Mucosa of descending colon (tissue), 3 donors: Measurements from ENCODE around the gene PTRH1. TPM values are rescaled to one million over a fixed set of nuclear protein-coding genes. Genes with fewer than 3 reads are reported as not detected.

ENCODE experiments used
- ATAC-seq: fragments of 200-7000 bp; cut with Tn5 transposase; one replicate; pipeline ENCODE4 v1.9.1; 2020; ENCODE audit warnings: mild to moderate bottlenecking, moderate library complexity
- DNase-seq, 3 donors: peaks; one replicate each; pipeline ENCODE4 v3.0.0-alpha.2; 2020
- H3K36me3 ChIP-seq: fragments of 200-600 bp; one replicate; pipeline ENCODE4 v1.8.0; 2021; ENCODE audit warnings: low read depth, mild to moderate bottlenecking
- H3K4me1 ChIP-seq: fragments of 200-600 bp; one replicate; pipeline ENCODE4 v1.8.0; 2021; ENCODE audit warnings: low read depth, mild to moderate bottlenecking
- H3K4me3 ChIP-seq: fragments of 200-600 bp; one replicate; pipeline ENCODE4 v1.8.0; 2021; ENCODE audit warnings: mild to moderate bottlenecking
- H3K9me3 ChIP-seq: fragments of 200-600 bp; one replicate; pipeline ENCODE4 v1.8.0; 2021; ENCODE audit warnings: mild to moderate bottlenecking
- CTCF ChIP-seq: fragments of 200-600 bp; IDR thresholded peaks from one replicate; pipeline ENCODE4 v1.8.0; 2022; ENCODE audit warnings: antibody characterized with exemption, mild to moderate bottlenecking
- intact Hi-C, 2 donors: fragments of 100-400 bp; cut with DNase I in 1 of 2; cut with micrococcal nuclease in 1 of 2; formaldehyde crosslinking; loops; one replicate each; pipeline versions ENCODE4 v1.11.0 to v1.11.1; 2022; cut with DNase I, micrococcal nuclease
- long read RNA-seq, 2 donors: library from polyadenylated mRNA; unstranded; transcript quantifications; one replicate each; pipeline ENCODE4 v2.0.0, GENCODE V29; 2019 to 2021
- total RNA-seq, 3 donors: library from RNA; stranded (reverse); fragmentation: NEBNext Ultra II Directional in 2 of 3; extraction: Animal tissue kit (Norgen Biotek cat#: 25700) in 2 of 3; gene quantifications; one replicate each; pipeline versions ENCODE4 v1.2.1 to v1.2.4, GENCODE V29; 2021 to 2023
- donor health status: DM: no; HTN: no; CAD: no; lungs with moderate emphysema.
- donor health status: DM: no; HTN: no; CAD: no.
- donor health status: DM: no; HTN: yes; CAD: no.

Gene PTRH1
- total RNA-seq, result 10 to 100 TPM in 2 of 3 donors, 1 to 10 TPM in 1; 5.1 to 10.5 (median 10.3) TPM
- long read RNA-seq, donor 1, transcript PTRH1-208 (5 exons, 814 nt), result major isoform, 15 of 18 reads
- long read RNA-seq, donor 1, partial matches to known transcripts, result 0 of 18 reads
- long read RNA-seq, donor 1, other reads (novel, unspliced or antisense), result 2 of 18 reads
- long read RNA-seq, donor 2, transcript PTRH1-208 (5 exons, 814 nt), result major isoform, 14 of 16 reads
- long read RNA-seq, donor 2, partial matches to known transcripts, result 0 of 16 reads
- long read RNA-seq, donor 2, other reads (novel, unspliced or antisense), result 1 of 16 reads

- Histone ChIP-seq H3K4me1 (peaks cover 5% of the 10 kb centered on the region), H3K9me3 (no peaks in the 10 kb centered on the region), H3K4me3 (peak within 1 kb of the TSS; percentile 61), H3K36me3 (no peaks in the 10 kb centered on the region)
- DNase-seq (peak; percentile 98), ATAC-seq (peak; percentile 98)
- no peak for TF ChIP-seq CTCF
- intact Hi-C loops, result no loop called here
These were observed at the start of gene PTRH1, which contains the start of gene TTC16 for GRCh38 chr9:127715470-127716337. Gene PTRH1 (minus strand): TSS chr9:127715663. CDS start chr9:127715639, 24 bp downstream. Gene TTC16 (plus strand): TSS chr9:127716079. CDS start chr9:127716146, 67 bp downstream.

GRCh38 chr9:127763918-127764384 is 48.5 kb upstream of the PTRH1 start:
- TF ChIP-seq CTCF, result no peak
- no peaks in the 10 kb centered on the region for H3K4me1 ChIP-seq
- H3K9me3 ChIP-seq, result no peaks in the 10 kb centered on the region
- H3K4me3 ChIP-seq, result no peak overlapping the region
- ATAC-seq, result peak; percentile 77
- DNase-seq, result peak in 2 of 3 donors; percentile 64 to 76
- intact Hi-C loops, result no loop called here
- no peaks in the 10 kb centered on the region for H3K36me3 ChIP-seq

- Histone ChIP-seq H3K4me1 (no peaks in the 10 kb centered on the region), H3K36me3 (no peaks in the 10 kb centered on the region), H3K4me3 (no peak overlapping the region), H3K9me3 (no peaks in the 10 kb centered on the region)
- DNase-seq (peak in 1 of 3 donors; percentile 43), ATAC-seq (peak; percentile 39)
- no peak for TF ChIP-seq CTCF
- intact Hi-C loops, result no loop called here
These were observed 46.7 kb upstream of the PTRH1 start for GRCh38 chr9:127762111-127762676.

GRCh38 chr9:127761491-127761956 is 46.1 kb upstream of the PTRH1 start:
- Histone ChIP-seq H3K4me1 (no peaks in the 10 kb centered on the region), H3K9me3 (no peaks in the 10 kb centered on the region), H3K4me3 (no peak overlapping the region), H3K36me3 (no peaks in the 10 kb centered on the region)
- TF ChIP-seq CTCF, result no peak
- no peak for ATAC-seq
- intact Hi-C loops, result no loop called here
- no peak for DNase-seq

GRCh38 chr9:127761061-127761460 is 45.6 kb upstream of the PTRH1 start:
- intact Hi-C loops, result no loop called here
- H3K36me3 ChIP-seq, result no peaks in the 10 kb centered on the region
- ATAC-seq (no peak), DNase-seq (no peak)
- no peaks in the 10 kb centered on the region for H3K9me3 ChIP-seq
- no peak overlapping the region for H3K4me3 ChIP-seq
- no peak for TF ChIP-seq CTCF
- H3K4me1 ChIP-seq, result no peaks in the 10 kb centered on the region
